CD4-positive, CD25-positive, alpha-beta regulatory T cell (primary cell): ENCODE data around the gene KLHL3. TPM values are rescaled to one million over a fixed set of nuclear protein-coding genes. Genes with fewer than 3 reads are reported as not detected.

ENCODE experiments used
- ATAC-seq, 2 donors: fragments of 150-1000 bp; cut with Tn5 transposase; one replicate each; pipeline ENCODE4 v1.10.0; 2021; ENCODE audit warnings: low read depth in 2 of 2, moderate number of reproducible peaks in 2 of 2, moderate library complexity in 1 of 2
- DNase-seq, 3 donors: peaks; one replicate each; pipeline versions ENCODE4 v3.0.0 to v3.0.0-alpha.2; 2012 to 2022; ENCODE audit warnings: mixed read lengths in 1 of 3
- H3K27ac ChIP-seq: one replicate; pipeline ENCODE4 v1.7.0; 2013; ENCODE audit warnings: mild to moderate bottlenecking, low read length; ENCODE audit not compliant: insufficient read depth, poor library complexity, severe bottlenecking
- H3K27me3 ChIP-seq: one replicate; pipeline ENCODE4 v1.7.0; 2013; ENCODE audit warnings: low read length; ENCODE audit not compliant: control insufficient read depth, insufficient read depth
- H3K36me3 ChIP-seq: one replicate; pipeline ENCODE4 v1.7.0; 2013; ENCODE audit warnings: mild to moderate bottlenecking, low read length, moderate library complexity; ENCODE audit not compliant: control insufficient read depth, insufficient read depth
- H3K4me1 ChIP-seq: 2 replicates; pipeline ENCODE4 v1.7.0; 2013; ENCODE audit warnings: mild to moderate bottlenecking, low read length; ENCODE audit not compliant: insufficient read depth, control insufficient read depth, poor library complexity, severe bottlenecking
- H3K4me3 ChIP-seq: one replicate; pipeline ENCODE4 v1.7.0; 2013; ENCODE audit warnings: low read depth, mild to moderate bottlenecking, low read length, moderate library complexity
- H3K9me3 ChIP-seq, 2 experiments: 1 replicate in 1 of 2; 2 replicates in 1 of 2; pipeline ENCODE4 v1.7.0; 2013; ENCODE audit warnings: low read length in 2 of 2, mild to moderate bottlenecking in 1 of 2, moderate library complexity in 1 of 2; ENCODE audit not compliant: control insufficient read depth in 2 of 2
- H3K27ac Mint-ChIP-seq, 3 donors: one replicate each; pipeline ENCODE4 v1.8.0; 2020 to 2022; ENCODE audit warnings: mild to moderate bottlenecking in 3 of 3, mixed read lengths in 3 of 3, moderate library complexity in 2 of 3
- H3K27me3 Mint-ChIP-seq: one replicate; pipeline ENCODE4 v1.8.0; 2022; ENCODE audit warnings: mild to moderate bottlenecking, mixed read lengths
- H3K36me3 Mint-ChIP-seq: one replicate; pipeline ENCODE4 v1.8.0; 2020; ENCODE audit warnings: mixed read lengths
- H3K4me1 Mint-ChIP-seq, 4 donors: one replicate each; pipeline ENCODE4 v1.8.0; 2020 to 2022; ENCODE audit warnings: mixed read lengths in 4 of 4, mild to moderate bottlenecking in 1 of 4
- H3K4me3 Mint-ChIP-seq, 4 donors: one replicate each; pipeline ENCODE4 v1.8.0; 2020 to 2022; ENCODE audit warnings: mild to moderate bottlenecking in 4 of 4, mixed read lengths in 4 of 4, moderate library complexity in 3 of 4
- H3K9me3 Mint-ChIP-seq, 7 donors: one replicate each; pipeline ENCODE4 v1.8.0; 2020 to 2022; ENCODE audit warnings: mixed read lengths in 7 of 7, mild to moderate bottlenecking in 3 of 7, moderate library complexity in 2 of 7
- polyA plus RNA-seq, 4 donors: library from polyadenylated mRNA; unstranded; fragments of 300-500 nt; fragmentation: Illumina TruSeq; gene quantifications; one replicate each; pipeline ENCODE4 v1.2.3, GENCODE V29; 2021
- total RNA-seq: library from RNA; stranded (reverse); gene quantifications from one replicate; pipeline ENCODE4 v1.2.3, GENCODE V29; 2022

KLHL3 gene
- total and polyA plus RNA-seq, 5 donors from 2014 or later: 2.8 to 24.4 (median 5.7) TPM

GRCh38 chr5:137672881-137673280 lies 63.0 kb downstream of the KLHL3 start:
- peaks cover 0 to 2% (median 0%) of the 10 kb centered on the region in 4 donors for H3K4me1 Mint-ChIP-seq
- no peak for ATAC-seq
- peaks cover 13% of the 10 kb centered on the region for H3K36me3 ChIP-seq
- H3K27ac Mint-ChIP-seq: peak overlapping the region in 1 of 3 donors; percentile 3
- no peaks in the 10 kb centered on the region for H3K9me3 Mint-ChIP-seq
- no peak overlapping the region for H3K4me3 ChIP-seq
- H3K36me3 Mint-ChIP-seq: peaks cover 46% of the 10 kb centered on the region
- no peaks in the 10 kb centered on the region for H3K9me3 ChIP-seq
- no peaks in the 10 kb centered on the region for H3K27me3 Mint-ChIP-seq
- H3K27me3 ChIP-seq: no peaks in the 10 kb centered on the region
- DNase-seq: no peak
- no peaks in the 10 kb centered on the region for H3K4me1 ChIP-seq
- no peak overlapping the region for H3K27ac ChIP-seq
- H3K4me3 Mint-ChIP-seq: no peak overlapping the region

DNA sequence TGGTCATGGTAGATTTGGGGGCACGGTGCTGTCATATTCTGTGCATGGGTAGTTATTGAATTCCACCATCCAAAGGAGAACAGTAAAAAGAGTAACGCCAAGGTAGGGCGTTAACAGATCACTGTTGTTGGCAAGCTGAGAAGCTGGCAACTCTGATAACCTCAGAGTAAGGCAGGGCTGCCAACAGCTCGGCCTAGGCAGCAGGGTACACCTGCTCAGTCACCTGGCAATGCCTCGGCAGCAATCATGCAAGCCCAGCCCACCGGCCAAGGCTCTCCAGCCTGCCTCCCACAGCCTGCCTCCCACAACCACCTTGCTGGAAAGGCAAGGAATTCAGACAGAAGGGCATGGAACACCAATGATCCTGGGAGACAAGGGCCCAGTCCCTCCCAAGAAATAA lies 63.9 kb downstream of the KLHL3 start:
- peaks cover 13% of the 10 kb centered on the region for H3K36me3 ChIP-seq
- no peak overlapping the region for H3K27ac ChIP-seq
- Mint-ChIP-seq H3K27me3 (no peaks in the 10 kb centered on the region), H3K4me1 (peaks cover 0 to 3% (median under 1%) of the 10 kb centered on the region in 4 donors), H3K36me3 (peaks cover 40% of the 10 kb centered on the region), H3K4me3 (no peak overlapping the region), H3K27ac (no peak overlapping the region), H3K9me3 (no peaks in the 10 kb centered on the region)
- no peaks in the 10 kb centered on the region for H3K9me3 ChIP-seq
- DNase-seq: no peak
- H3K4me3 ChIP-seq: no peak overlapping the region
- no peaks in the 10 kb centered on the region for H3K27me3 ChIP-seq
- no peaks in the 10 kb centered on the region for H3K4me1 ChIP-seq
- no peak for ATAC-seq

DNA sequence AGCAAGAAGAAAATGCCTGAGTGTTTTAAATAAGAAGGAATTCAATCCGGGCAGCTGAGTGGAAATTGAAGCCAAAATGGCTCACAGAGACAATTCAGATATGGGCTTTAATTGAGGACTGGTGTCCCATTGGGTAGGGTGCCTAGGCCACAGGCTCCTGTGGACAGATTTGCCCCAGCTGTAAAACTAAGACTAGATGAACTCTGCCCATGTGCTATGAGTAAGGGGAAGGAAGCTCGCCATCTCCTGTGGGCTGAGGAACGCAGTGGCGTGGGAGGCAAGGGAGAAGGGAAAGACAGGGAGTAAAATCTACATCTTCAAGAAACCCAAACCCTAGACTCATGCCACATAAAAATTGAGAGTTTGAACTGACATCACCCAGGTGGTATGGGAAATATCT lies 66.1 kb downstream of the KLHL3 start:
- no peak overlapping the region for H3K4me3 ChIP-seq
- no peaks in the 10 kb centered on the region for H3K27me3 ChIP-seq
- H3K27ac ChIP-seq: no peak overlapping the region
- DNase-seq (no peak), ATAC-seq (no peak)
- no peak overlapping the region for H3K27ac Mint-ChIP-seq
- peaks cover 8% of the 10 kb centered on the region for H3K36me3 ChIP-seq
- no peaks in the 10 kb centered on the region for H3K9me3 Mint-ChIP-seq
- no peaks in the 10 kb centered on the region for H3K9me3 ChIP-seq
- H3K36me3 Mint-ChIP-seq: peaks cover 25% of the 10 kb centered on the region
- H3K4me1 ChIP-seq: peaks cover 13% of the 10 kb centered on the region
- H3K27me3 Mint-ChIP-seq: no peaks in the 10 kb centered on the region
- peaks cover 11 to 21% (median 15%) of the 10 kb centered on the region in 4 donors for H3K4me1 Mint-ChIP-seq
- no peak overlapping the region for H3K4me3 Mint-ChIP-seq

- Histone ChIP-seq H3K4me3 (no peak overlapping the region), H3K27ac (no peak overlapping the region), H3K4me1 (peaks cover 13% of the 10 kb centered on the region), H3K9me3 (no peaks in the 10 kb centered on the region), H3K27me3 (no peaks in the 10 kb centered on the region), H3K36me3 (peaks cover 7% of the 10 kb centered on the region)
- DNase-seq: no peak
- Mint-ChIP-seq H3K27me3 (no peaks in the 10 kb centered on the region), H3K4me1 (peaks cover 11 to 21% (median 15%) of the 10 kb centered on the region in 4 donors), H3K36me3 (peaks cover 25% of the 10 kb centered on the region), H3K27ac (peak overlapping the region in 2 of 3 donors; percentile 25 to 61), H3K4me3 (no peak overlapping the region), H3K9me3 (no peaks in the 10 kb centered on the region)
- no peak for ATAC-seq
Measured at GRCh38 chr5:137668637-137669036, 67.3 kb downstream of the KLHL3 start.

GRCh38 chr5:137667341-137667740 lies 68.5 kb downstream of the KLHL3 start:
- Histone ChIP-seq H3K36me3 (peaks cover 7% of the 10 kb centered on the region), H3K4me1 (peaks cover 13% of the 10 kb centered on the region), H3K27me3 (no peaks in the 10 kb centered on the region), H3K9me3 (no peaks in the 10 kb centered on the region), H3K4me3 (no peak overlapping the region), H3K27ac (no peak overlapping the region)
- ATAC-seq (no peak), DNase-seq (no peak)
- Mint-ChIP-seq H3K4me3 (no peak overlapping the region), H3K9me3 (no peaks in the 10 kb centered on the region), H3K27me3 (no peaks in the 10 kb centered on the region), H3K4me1 (peaks cover 11 to 21% (median 16%) of the 10 kb centered on the region in 4 donors), H3K27ac (peak overlapping the region in 1 of 3 donors; percentile 95), H3K36me3 (peaks cover 25% of the 10 kb centered on the region)

DNA sequence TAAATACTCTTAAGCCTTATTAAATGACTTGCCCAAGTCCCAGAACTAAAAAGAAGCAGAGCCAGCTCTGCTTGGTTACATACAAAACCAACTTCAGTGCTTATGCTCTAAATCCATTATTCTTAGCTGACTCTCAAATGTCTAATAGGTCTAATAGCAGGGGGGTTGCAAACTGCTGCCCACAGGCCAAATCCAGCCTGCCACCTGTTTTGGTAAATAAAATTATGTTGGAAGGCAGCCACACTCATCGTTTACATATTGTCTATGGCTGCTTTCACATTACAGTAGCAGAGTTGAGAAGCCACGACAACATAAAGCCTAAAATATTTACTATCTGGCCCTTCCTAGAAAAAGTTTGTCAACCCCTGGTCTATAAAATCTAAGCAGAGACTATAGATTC lies 69.0 kb downstream of the KLHL3 start:
- Histone ChIP-seq H3K36me3 (peaks cover 7% of the 10 kb centered on the region), H3K27ac (peak overlapping the region; percentile 38), H3K27me3 (no peaks in the 10 kb centered on the region), H3K4me3 (no peak overlapping the region), H3K9me3 (no peaks in the 10 kb centered on the region), H3K4me1 (peaks cover 13% of the 10 kb centered on the region)
- H3K36me3 Mint-ChIP-seq: peaks cover 25% of the 10 kb centered on the region
- H3K9me3 Mint-ChIP-seq: no peaks in the 10 kb centered on the region
- ATAC-seq (no peak), DNase-seq (no peak)
- peak overlapping the region; percentile 55 to 95 (median 67) for H3K27ac Mint-ChIP-seq
- no peaks in the 10 kb centered on the region for H3K27me3 Mint-ChIP-seq
- peak overlapping the region; percentile 4 to 34 (median 26) for H3K4me3 Mint-ChIP-seq
- peaks cover 11 to 21% (median 16%) of the 10 kb centered on the region in 4 donors for H3K4me1 Mint-ChIP-seq

DNA sequence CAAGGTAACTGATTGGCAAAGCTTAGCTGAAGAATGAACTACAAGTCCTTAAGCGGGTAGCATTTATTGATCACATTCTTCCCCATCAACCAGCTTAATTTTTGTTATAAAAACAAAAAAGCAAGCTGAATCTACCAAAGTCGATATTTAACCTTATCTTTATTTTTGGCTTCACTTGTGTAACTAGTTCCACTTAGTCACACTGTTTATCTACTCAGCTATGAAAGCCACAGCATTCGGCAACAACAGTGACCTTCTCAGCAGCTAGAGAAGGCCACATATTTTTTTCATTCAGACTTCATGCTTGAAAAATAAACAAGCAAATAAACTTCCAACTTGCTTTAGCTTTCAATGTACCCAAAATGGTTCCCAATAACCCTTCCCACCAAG lies 69.4 kb downstream of the KLHL3 start:
- no peaks in the 10 kb centered on the region for H3K9me3 ChIP-seq
- DNase-seq: no peak
- peak overlapping the region; percentile 38 for H3K27ac ChIP-seq
- ATAC-seq: peak; percentile 9 to 25
- peaks cover 13% of the 10 kb centered on the region for H3K4me1 ChIP-seq
- no peaks in the 10 kb centered on the region for H3K27me3 Mint-ChIP-seq
- H3K9me3 Mint-ChIP-seq: no peaks in the 10 kb centered on the region
- peaks cover 25% of the 10 kb centered on the region for H3K36me3 Mint-ChIP-seq
- H3K27ac Mint-ChIP-seq: peak overlapping the region; percentile 67 to 95 (median 88)
- peaks cover 11 to 22% (median 18%) of the 10 kb centered on the region in 4 donors for H3K4me1 Mint-ChIP-seq
- H3K4me3 ChIP-seq: peak overlapping the region; percentile 40
- no peaks in the 10 kb centered on the region for H3K27me3 ChIP-seq
- H3K36me3 ChIP-seq: peaks cover 3% of the 10 kb centered on the region
- peak overlapping the region in 3 of 4 donors; percentile 4 to 38 (median 30) for H3K4me3 Mint-ChIP-seq
